HG03025 (cell line): Measurements from ENCODE around the gene LAMA2.

Experiments
- ATAC-seq: cut with Tn5 transposase; IDR thresholded peaks from one replicate; pipeline ENCODE4 v1.9.1; 2021; ENCODE audit warnings: mild to moderate bottlenecking, moderate library complexity; ENCODE audit not compliant: unreplicated experiment, low FRiP score

LAMA2 gene

GRCh38 chr6:129203190-129203900 is 320.4 kb downstream of the LAMA2 start:
- no peak for ATAC-seq

- no peak for ATAC-seq
These were observed 323.9 kb downstream of the LAMA2 start for GRCh38 chr6:129206821-129207220.

- no peak for ATAC-seq
These were observed 324.9 kb downstream of the LAMA2 start for GRCh38 chr6:129207832-129208231.

GRCh38 chr6:129208415-129209034 is 325.6 kb downstream of the LAMA2 start:
- no peak for ATAC-seq

- no peak for ATAC-seq
These were observed 326.4 kb downstream of the LAMA2 start for GRCh38 chr6:129209355-129209754.

- no peak for ATAC-seq
These were observed 327.7 kb downstream of the LAMA2 start for GRCh38 chr6:129210684-129211083.

GRCh38 chr6:129211626-129212025 is 328.7 kb downstream of the LAMA2 start:
- ATAC-seq, result no peak

GRCh38 chr6:129212081-129212480 is 329.1 kb downstream of the LAMA2 start:
- ATAC-seq, result no peak

- no peak for ATAC-seq
These were observed 332.3 kb downstream of the LAMA2 start for GRCh38 chr6:129215246-129215645.

GRCh38 chr6:129215916-129216520 is 333.1 kb downstream of the LAMA2 start:
- ATAC-seq, result no peak

GRCh38 chr6:129217701-129218100 is 334.8 kb downstream of the LAMA2 start:
- no peak for ATAC-seq

GRCh38 chr6:129233458-129234134 is 350.7 kb downstream of the LAMA2 start:
- ATAC-seq, result peak; percentile 71

- ATAC-seq, result no peak
These were observed 352.4 kb downstream of the LAMA2 start for GRCh38 chr6:129235167-129236000.

- ATAC-seq, result peak; percentile 64
These were observed 353.1 kb downstream of the LAMA2 start for GRCh38 chr6:129236001-129236517.

- no peak for ATAC-seq
These were observed 356.1 kb downstream of the LAMA2 start for GRCh38 chr6:129238991-129239390.

- ATAC-seq, result no peak
These were observed 357.0 kb downstream of the LAMA2 start for GRCh38 chr6:129239825-129240491.

- no peak for ATAC-seq
These were observed 357.5 kb downstream of the LAMA2 start for GRCh38 chr6:129240492-129240853.

GRCh38 chr6:129242546-129242945 is 359.6 kb downstream of the LAMA2 start:
- ATAC-seq, result no peak

- no peak for ATAC-seq
These were observed 360.4 kb downstream of the LAMA2 start for GRCh38 chr6:129243377-129243776.

GRCh38 chr6:129248946-129249345 is 366.0 kb downstream of the LAMA2 start:
- ATAC-seq, result no peak
